ENCODE results near the gene SLC16A3.

The SLC16A3 gene

DNA sequence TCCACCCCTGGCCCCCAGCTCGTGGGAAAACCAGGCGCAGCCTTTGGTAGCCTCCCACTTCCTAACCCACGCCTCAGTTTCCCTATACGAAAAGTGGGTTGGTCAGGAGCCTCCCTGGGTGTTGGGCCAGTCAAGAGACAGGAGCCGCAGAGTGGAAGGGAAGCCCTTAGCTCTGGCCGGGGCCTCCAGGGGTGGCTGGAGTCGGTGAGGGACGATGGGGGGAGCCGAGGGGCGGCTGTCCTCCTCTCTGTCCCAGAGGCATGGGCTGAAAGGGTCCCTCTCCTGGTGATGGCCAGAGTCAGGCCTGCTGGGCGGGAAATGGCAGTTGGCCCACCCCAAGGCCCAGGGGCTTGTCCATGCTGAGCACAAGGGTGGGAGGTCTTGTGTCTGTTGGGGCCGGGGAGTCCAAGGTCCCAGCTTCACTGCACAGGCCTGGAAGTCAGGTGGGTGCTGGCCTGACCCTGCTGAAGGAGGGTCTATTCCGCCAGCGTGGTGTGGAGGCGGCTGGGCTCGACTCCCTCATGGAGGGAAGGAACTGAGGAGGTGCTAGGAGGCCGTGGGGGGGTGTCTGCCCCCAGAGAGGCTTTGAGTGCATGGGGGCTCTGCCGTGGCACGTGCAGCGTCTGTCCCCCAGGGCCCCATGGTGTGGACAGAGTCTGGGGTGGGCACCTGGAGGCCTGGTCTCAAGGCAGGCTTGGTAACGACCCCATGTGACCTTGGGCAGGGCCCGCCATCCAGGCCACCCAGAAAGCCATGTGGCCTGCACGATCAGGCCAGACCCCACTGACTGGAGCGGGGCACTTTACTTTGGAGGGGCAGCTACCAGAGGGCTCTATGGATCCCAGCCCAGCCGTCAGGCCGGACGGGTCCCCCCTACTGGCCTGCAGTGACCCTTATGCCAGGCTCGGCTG, 1.1 kb downstream of the SLC16A3 start:
- no peak for TF ChIP-seq CTCF (IDR thresholded peaks at IDR 0.05)

DNA sequence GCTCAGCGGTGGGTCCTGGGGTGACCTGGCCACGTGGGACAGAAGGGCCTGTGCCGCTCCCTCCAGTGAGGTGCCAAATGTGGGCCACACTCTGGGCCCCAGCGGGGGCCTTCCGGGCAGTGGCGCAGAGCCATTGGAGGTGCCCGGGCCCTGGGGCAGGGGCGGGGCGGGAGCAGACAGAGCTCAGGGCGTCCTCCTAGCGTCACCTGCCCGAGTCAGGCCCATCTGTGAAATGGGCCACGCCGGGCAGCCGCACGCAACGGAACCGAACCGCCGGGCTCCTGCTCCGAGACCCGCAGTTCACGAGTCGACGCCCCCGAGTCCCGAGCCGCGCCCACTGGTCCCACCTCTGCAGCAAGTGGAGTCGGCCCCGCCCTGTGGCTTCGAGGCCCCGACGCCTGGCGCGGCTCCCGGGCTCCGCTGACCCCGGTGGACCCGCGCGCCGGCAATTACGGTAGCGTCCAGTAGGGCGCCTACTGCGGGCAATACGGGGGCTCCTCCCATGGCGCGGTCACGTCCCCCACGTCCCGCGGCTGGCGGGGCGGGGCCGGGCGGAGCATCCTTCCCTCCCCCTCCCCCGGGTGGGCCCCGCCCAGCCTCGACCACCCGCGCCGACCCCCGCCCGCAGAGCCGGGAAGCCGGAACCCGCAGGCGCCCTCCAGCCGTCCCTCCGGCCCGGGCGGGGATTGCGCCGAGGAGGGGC, 1.9 kb downstream of the SLC16A3 start:
- TF ChIP-seq CTCF (IDR thresholded peaks at IDR 0.05), result no peak

DNA sequence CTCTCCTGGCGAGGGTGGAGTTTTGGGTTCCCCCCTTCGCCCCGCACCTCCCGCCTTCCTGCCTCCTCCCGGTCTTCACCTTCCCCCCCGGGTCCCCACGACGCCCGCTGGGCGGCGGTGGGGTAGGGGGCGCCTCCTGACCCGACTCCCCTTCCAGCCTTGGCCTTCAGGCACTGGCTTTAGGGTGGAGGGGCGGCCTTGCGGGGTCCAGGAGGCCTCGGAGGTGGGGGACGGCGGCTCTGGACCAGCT, 2.4 kb downstream of the SLC16A3 start:
- no peak for TF ChIP-seq CTCF (IDR thresholded peaks at IDR 0.05)

- no peak for TF ChIP-seq CTCF (IDR thresholded peaks at IDR 0.05)
Observed at GRCh38 chr17:82231562-82232321, 2.9 kb downstream of the SLC16A3 start.

DNA sequence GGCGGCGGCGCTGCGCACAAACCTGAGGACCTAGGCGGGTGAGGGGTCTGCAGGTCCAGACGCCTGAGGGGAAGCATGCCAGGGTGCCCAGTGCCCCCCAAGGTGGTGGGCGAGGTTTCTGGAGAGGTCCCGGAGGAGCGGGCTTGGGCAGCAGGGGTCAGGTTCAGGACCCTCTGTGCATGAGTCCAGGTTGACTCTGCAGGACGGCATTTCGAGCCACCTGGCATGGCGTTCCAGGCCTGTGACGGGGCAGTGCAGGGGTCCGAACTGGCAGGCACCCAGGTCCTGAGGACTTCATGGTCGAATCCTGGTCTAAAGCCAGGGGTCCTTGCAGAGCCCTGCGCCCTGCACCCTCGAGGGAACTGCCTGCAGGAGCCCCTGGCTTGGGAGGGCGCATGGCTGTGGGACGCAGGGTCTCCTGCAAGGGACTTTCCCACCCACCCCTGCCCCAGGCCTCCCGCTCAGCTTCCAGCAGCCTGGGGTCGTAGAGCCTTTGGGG, 3.5 kb downstream of the SLC16A3 start:
- TF ChIP-seq CTCF (IDR thresholded peaks at IDR 0.05), result no peak

GRCh38 chr17:82232876-82233785, 4.3 kb downstream of the SLC16A3 start:
- TF ChIP-seq CTCF (IDR thresholded peaks at IDR 0.05), result no peak
